Ectodermal cell (in vitro differentiated cells): ENCODE results near the gene CRABP1.

ENCODE experiments used
- H3K27ac ChIP-seq: 2 replicates; pipeline ENCODE4 v1.7.0; 2013; ENCODE audit warnings: mild to moderate bottlenecking, low read depth, low read length; ENCODE audit not compliant: insufficient read depth, poor library complexity, severe bottlenecking
- H3K27me3 ChIP-seq: 2 replicates; pipeline ENCODE4 v1.7.0; 2013; ENCODE audit warnings: mild to moderate bottlenecking, low read length; ENCODE audit not compliant: insufficient read depth, control insufficient read depth, poor library complexity, severe bottlenecking
- H3K36me3 ChIP-seq: one replicate; pipeline ENCODE4 v1.7.0; 2013; ENCODE audit warnings: low read length; ENCODE audit not compliant: control insufficient read depth, insufficient read depth
- H3K4me1 ChIP-seq: one replicate; pipeline ENCODE4 v1.7.0; 2013; ENCODE audit warnings: low read length; ENCODE audit not compliant: control insufficient read depth, insufficient read depth
- H3K4me3 ChIP-seq: 2 replicates; pipeline ENCODE4 v1.7.0; 2013; ENCODE audit warnings: low read depth, low read length, control low read depth; ENCODE audit not compliant: insufficient read depth
- H3K9me3 ChIP-seq: 2 replicates; pipeline ENCODE4 v1.7.0; 2013; ENCODE audit warnings: mild to moderate bottlenecking, low read length, moderate library complexity; ENCODE audit not compliant: control insufficient read depth
- WGBS, 2 experiments: methylation state at CpG; one replicate each; pipeline ENCODE4 v1.1.7; 2013; ENCODE audit warnings: missing lambda C conversion rate in 2 of 2; 5-methylcytosine and 5-hydroxymethylcytosine counted together

CRABP1 gene

GRCh38 chr15:78327466-78327865 is 12.7 kb upstream of the CRABP1 start:
- Histone ChIP-seq H3K36me3 (no peaks in the 10 kb centered on the region), H3K4me3 (no peak overlapping the region), H3K27me3 (no peaks in the 10 kb centered on the region), H3K9me3 (no peaks in the 10 kb centered on the region), H3K4me1 (peaks cover 39% of the 10 kb centered on the region), H3K27ac (no peak overlapping the region)
- 88 to 94% methylated on average over 1 of the region's 1 CpG for WGBS, 2 experiments

DNA sequence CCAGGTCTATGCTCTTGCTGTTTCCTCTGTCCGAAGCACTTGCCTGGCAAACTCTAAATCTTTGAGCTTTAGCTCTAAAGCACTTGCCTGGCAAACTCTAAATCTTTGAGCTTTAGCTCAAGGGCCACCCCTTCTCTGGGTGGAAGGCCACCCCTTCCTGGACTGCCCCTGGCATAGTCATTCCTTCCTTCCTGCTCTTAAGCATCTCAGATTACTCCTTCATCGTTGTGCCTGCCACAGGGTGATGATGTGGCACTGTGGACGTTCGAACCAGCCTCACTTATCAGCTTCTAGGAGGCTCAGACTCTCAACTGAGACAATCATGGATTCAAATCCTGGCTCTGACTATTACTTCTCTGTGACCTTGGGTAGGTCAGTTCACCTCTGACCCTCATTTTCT is 10.5 kb upstream of the CRABP1 start:
- peaks cover 19% of the 10 kb centered on the region for H3K4me1 ChIP-seq
- H3K36me3 ChIP-seq, result no peaks in the 10 kb centered on the region
- no peak overlapping the region for H3K4me3 ChIP-seq
- H3K27ac ChIP-seq, result no peak overlapping the region
- H3K27me3 ChIP-seq, result no peaks in the 10 kb centered on the region
- H3K9me3 ChIP-seq, result no peaks in the 10 kb centered on the region
- 87 to 88% methylated on average over 4 of the region's 4 CpGs for WGBS, 2 experiments

DNA sequence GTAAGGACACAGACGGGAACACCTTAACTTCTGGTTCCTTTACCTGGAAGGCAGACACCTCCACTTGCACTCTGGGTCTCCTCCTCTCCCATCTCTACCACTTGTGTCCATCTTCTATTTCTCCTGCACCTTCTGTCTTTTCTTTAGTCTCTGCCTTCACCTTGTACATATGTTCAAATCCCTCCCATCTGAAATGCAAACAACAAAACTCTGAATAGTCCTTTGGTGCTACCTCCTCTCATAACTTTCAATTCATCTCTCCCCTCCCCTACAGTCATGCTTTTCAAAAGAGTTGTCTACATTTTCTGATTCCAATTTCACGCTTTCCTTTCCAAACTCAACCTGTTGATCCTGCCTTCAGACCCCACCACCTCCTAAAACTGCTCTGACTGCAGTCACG is 5.3 kb upstream of the CRABP1 start:
- Histone ChIP-seq H3K4me1 (peaks cover 20% of the 10 kb centered on the region), H3K9me3 (no peaks in the 10 kb centered on the region), H3K27me3 (peaks cover 15% of the 10 kb centered on the region), H3K27ac (no peak overlapping the region), H3K4me3 (no peak overlapping the region), H3K36me3 (no peaks in the 10 kb centered on the region)
- WGBS, 2 experiments, result 95% methylated on average over 3 of the region's 3 CpGs

DNA sequence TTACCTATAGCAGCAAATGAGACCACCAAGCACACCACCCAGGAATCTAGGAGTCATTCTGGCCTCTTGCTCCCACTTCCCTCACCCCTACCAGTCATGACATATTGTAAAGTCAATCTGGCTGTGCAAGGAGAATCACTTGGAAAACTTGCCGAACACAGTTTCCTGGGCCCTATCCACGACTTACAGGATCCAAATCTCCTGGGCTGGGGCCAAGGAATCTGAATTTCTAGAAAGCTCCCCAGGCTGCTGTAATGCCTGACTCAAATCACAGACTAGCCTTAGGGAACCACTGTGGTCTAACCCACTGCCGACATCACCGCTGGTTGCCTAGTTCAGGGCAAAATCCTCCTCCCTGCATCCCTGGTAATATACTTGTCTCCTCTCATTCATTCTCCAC is 4.2 kb upstream of the CRABP1 start:
- H3K27ac ChIP-seq, result no peak overlapping the region
- peaks cover 22% of the 10 kb centered on the region for H3K4me1 ChIP-seq
- no peak overlapping the region for H3K4me3 ChIP-seq
- no peaks in the 10 kb centered on the region for H3K36me3 ChIP-seq
- peaks cover 27% of the 10 kb centered on the region for H3K27me3 ChIP-seq
- no peaks in the 10 kb centered on the region for H3K9me3 ChIP-seq
- WGBS, 2 experiments, result 90 to 95% methylated on average over 4 of the region's 4 CpGs

- H3K4me1 ChIP-seq, result peaks cover 30% of the 10 kb centered on the region
- peaks cover 5% of the 10 kb centered on the region for H3K36me3 ChIP-seq
- H3K9me3 ChIP-seq, result no peaks in the 10 kb centered on the region
- H3K27me3 ChIP-seq, result peaks cover 40% of the 10 kb centered on the region
- H3K4me3 ChIP-seq, result no peak overlapping the region
- H3K27ac ChIP-seq, result no peak overlapping the region
- 87 to 88% methylated on average over 7 of the region's 7 CpGs for WGBS, 2 experiments
Observed at GRCh38 chr15:78338781-78339180, 1.4 kb upstream of the CRABP1 start.

DNA sequence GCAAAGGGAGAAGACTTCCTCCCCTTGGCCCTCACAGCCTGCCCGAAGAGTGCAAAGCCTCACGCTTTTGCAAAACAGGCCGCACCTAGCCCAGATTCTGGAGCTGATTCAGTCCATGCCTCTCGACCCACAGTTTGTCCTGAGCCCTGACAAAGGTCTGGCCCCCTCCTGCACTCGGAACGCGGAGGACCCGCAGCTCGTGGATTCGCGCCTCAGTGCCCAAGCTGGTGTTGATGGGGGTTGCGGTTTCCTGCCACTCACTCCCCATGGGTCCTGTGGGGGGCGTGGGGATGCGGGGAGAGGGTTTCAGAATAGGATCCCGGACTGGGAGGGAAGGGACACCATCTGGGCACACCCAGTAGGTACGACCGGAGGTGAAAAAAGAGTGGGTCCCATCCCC is 594 bp upstream of the CRABP1 start:
- Histone ChIP-seq H3K27ac (no peak overlapping the region), H3K36me3 (peaks cover 9% of the 10 kb centered on the region), H3K4me1 (peaks cover 30% of the 10 kb centered on the region), H3K27me3 (peaks cover 40% of the 10 kb centered on the region), H3K9me3 (no peaks in the 10 kb centered on the region), H3K4me3 (peak overlapping the region; percentile 65)
- WGBS, 2 experiments, result 55 to 56% methylated on average over 17 of the region's 17 CpGs

DNA sequence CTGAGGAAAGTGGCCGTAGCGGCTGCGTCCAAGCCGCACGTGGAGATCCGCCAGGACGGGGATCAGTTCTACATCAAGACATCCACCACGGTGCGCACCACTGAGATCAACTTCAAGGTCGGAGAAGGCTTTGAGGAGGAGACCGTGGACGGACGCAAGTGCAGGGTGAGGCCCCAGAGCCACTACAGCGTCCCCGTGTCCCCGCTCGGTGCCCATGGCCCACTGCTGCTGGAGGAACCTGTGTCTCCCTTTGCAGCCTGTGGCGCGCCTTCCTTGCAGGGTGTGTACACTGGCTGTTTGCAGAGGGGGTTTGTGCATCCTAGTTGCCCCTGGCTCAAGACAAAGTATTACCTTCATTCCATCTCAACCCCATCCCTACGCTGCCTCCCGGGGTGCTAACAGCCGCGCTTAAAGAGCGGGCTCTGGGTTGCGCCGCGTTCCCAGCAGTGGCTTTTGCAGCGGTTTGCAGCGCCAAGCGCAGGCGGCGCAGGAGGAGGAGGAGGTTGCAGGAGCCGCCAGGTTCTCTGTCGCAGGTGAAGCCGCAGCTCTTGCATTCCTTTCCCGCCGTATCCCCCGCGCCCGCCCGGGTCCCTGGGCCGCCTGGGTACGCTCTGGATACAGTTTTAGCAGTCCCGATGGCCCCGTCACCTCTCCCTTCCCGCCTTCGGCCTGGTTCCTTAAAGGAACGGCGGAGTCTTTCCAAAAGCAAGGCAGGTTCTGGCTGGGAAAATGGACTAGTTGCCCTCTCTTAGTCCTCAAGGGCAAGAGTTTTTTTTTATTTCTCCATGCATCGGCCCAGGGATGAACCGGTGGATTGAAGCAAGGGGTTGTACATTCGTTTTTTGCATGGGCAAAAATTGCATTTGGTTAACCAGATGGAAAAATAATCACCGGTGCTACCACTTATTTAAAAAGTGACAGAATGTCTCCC is 1.2 kb downstream of the CRABP1 start:
- peaks cover 34% of the 10 kb centered on the region for H3K4me1 ChIP-seq
- H3K36me3 ChIP-seq, result peaks cover 14% of the 10 kb centered on the region
- no peaks in the 10 kb centered on the region for H3K9me3 ChIP-seq
- peaks cover 40% of the 10 kb centered on the region for H3K27me3 ChIP-seq
- H3K27ac ChIP-seq, result no peak overlapping the region
- WGBS, 2 experiments, result 4% methylated on average over 53 of the region's 53 CpGs
- H3K4me3 ChIP-seq, result peak overlapping the region; percentile 65

DNA sequence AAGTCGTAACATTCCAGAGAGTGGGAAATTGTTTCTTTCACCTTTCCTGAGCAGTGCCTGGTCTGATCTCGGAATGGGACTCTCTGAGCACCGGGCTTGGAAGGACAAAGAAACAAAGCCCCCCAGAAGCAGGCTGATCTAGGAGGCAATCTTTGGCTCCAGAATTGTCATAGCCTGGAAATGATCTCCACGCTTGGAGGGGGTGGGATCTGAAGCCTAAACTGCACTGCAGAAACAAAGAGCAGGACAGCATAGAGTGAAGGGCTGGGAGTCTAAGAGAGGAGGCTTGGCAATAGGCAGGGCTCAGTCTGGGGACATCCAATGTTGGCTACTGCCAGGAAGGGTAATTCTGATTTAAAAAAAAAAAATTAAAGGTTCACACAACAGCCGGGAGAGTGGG is 1.9 kb downstream of the CRABP1 start:
- H3K27ac ChIP-seq, result no peak overlapping the region
- peaks cover 19% of the 10 kb centered on the region for H3K36me3 ChIP-seq
- 43 to 49% methylated on average over 5 of the region's 5 CpGs for WGBS, 2 experiments
- peaks cover 34% of the 10 kb centered on the region for H3K4me1 ChIP-seq
- no peaks in the 10 kb centered on the region for H3K9me3 ChIP-seq
- peaks cover 40% of the 10 kb centered on the region for H3K27me3 ChIP-seq
- H3K4me3 ChIP-seq, result peak overlapping the region; percentile 65

GRCh38 chr15:78343276-78344060 is 3.3 kb downstream of the CRABP1 start:
- 77 to 81% methylated on average over 12 of the region's 12 CpGs for WGBS, 2 experiments
- Histone ChIP-seq H3K27ac (no peak overlapping the region), H3K4me3 (peak overlapping the region; percentile 65), H3K9me3 (no peaks in the 10 kb centered on the region), H3K36me3 (peaks cover 34% of the 10 kb centered on the region), H3K27me3 (peaks cover 36% of the 10 kb centered on the region), H3K4me1 (peaks cover 38% of the 10 kb centered on the region)
